SK-N-SH treated with all-trans-retinoic acid at 6 μM for 48 hours (cell line): ENCODE data around the gene SF3A1.

ENCODE experiments used
- BACH2 ChIP-seq: fragments of 250-450 bp; sonication (Bioruptor Pico); IDR thresholded peaks from 2 replicates; pipeline ENCODE4 v1.9.0; 2021; ENCODE audit warnings: mild to moderate bottlenecking, borderline replicate concordance
- CREB5 ChIP-seq: fragments of 250-450 bp; sonication (Bioruptor Pico); IDR thresholded peaks from 2 replicates; pipeline ENCODE4 v1.5.1; 2020; ENCODE audit warnings: low read depth, mild to moderate bottlenecking, moderate library complexity
- ESRRG ChIP-seq: fragments of 250-450 bp; sonication (Bioruptor Pico); IDR thresholded peaks from 2 replicates; pipeline ENCODE4 v1.6.1; 2021; ENCODE audit warnings: mild to moderate bottlenecking
- GLIS3 ChIP-seq: fragments of 250-450 bp; sonication (Bioruptor Pico); IDR thresholded peaks from 2 replicates; pipeline ENCODE4 v1.5.0; 2020; ENCODE audit warnings: mild to moderate bottlenecking, moderate library complexity
- ISL1 ChIP-seq: fragments of 250-450 bp; sonication (Bioruptor Pico); IDR thresholded peaks from 2 replicates; pipeline ENCODE4 v2.1.2; 2022; ENCODE audit warnings: mild to moderate bottlenecking, moderate library complexity
- PATZ1 ChIP-seq: fragments of 250-450 bp; sonication (Bioruptor Pico); IDR thresholded peaks from 2 replicates; pipeline ENCODE4 v1.8.0; 2020; ENCODE audit warnings: mild to moderate bottlenecking, moderate library complexity, borderline replicate concordance
- PPARA ChIP-seq: fragments of 250-450 bp; sonication (Bioruptor Pico); IDR thresholded peaks from 2 replicates; pipeline ENCODE4 v1.5.0; 2020; ENCODE audit warnings: mild to moderate bottlenecking, borderline replicate concordance
- RARB ChIP-seq: fragments of 250-450 bp; sonication (Bioruptor Pico); IDR thresholded peaks from 2 replicates; pipeline ENCODE4 v1.8.0; 2021; ENCODE audit warnings: mild to moderate bottlenecking, moderate library complexity
- TOX ChIP-seq: fragments of 250-450 bp; sonication (Bioruptor Pico); IDR thresholded peaks from 2 replicates; pipeline ENCODE4 v1.8.0; 2021; ENCODE audit warnings: mild to moderate bottlenecking, moderate library complexity, borderline replicate concordance
- ZC3H10 ChIP-seq: fragments of 250-450 bp; sonication (Bioruptor Pico); IDR thresholded peaks from 2 replicates; pipeline ENCODE4 v1.5.1; 2021; ENCODE audit warnings: mild to moderate bottlenecking, moderate library complexity
- ZFP3 ChIP-seq: fragments of 250-450 bp; sonication (Bioruptor Pico); IDR thresholded peaks from 2 replicates; pipeline ENCODE4 v1.5.0; 2020; ENCODE audit warnings: mild to moderate bottlenecking, moderate library complexity
- ZNF8 ChIP-seq: fragments of 450-650 bp; formaldehyde crosslinking; IDR thresholded peaks from 2 replicates; pipeline ENCODE4 v1.5.0; 2020; ENCODE audit warnings: mild to moderate bottlenecking, moderate library complexity

- no peak for TF ChIP-seq RARB (CRISPR knock-in tag)
- TF ChIP-seq ZNF8: no peak
- TF ChIP-seq PATZ1 (CRISPR knock-in tag): no peak
- TF ChIP-seq GLIS3 (CRISPR knock-in tag): no peak
- TF ChIP-seq TOX (CRISPR knock-in tag): no peak
- no peak for TF ChIP-seq ZFP3 (CRISPR knock-in tag)
- no peak for TF ChIP-seq ESRRG (CRISPR knock-in tag)
- no peak for TF ChIP-seq ISL1 (CRISPR knock-in tag)
- TF ChIP-seq BACH2 (CRISPR knock-in tag): no peak
- no peak for TF ChIP-seq ZC3H10 (CRISPR knock-in tag)
- TF ChIP-seq PPARA (CRISPR knock-in tag): no peak
- TF ChIP-seq CREB5 (CRISPR knock-in tag): no peak
These were observed 29.2 kb upstream of the SF3A1 start for GRCh38 chr22:30385942-30386341.
